ENCODE results near the gene MIOX.

The MIOX gene

DNA sequence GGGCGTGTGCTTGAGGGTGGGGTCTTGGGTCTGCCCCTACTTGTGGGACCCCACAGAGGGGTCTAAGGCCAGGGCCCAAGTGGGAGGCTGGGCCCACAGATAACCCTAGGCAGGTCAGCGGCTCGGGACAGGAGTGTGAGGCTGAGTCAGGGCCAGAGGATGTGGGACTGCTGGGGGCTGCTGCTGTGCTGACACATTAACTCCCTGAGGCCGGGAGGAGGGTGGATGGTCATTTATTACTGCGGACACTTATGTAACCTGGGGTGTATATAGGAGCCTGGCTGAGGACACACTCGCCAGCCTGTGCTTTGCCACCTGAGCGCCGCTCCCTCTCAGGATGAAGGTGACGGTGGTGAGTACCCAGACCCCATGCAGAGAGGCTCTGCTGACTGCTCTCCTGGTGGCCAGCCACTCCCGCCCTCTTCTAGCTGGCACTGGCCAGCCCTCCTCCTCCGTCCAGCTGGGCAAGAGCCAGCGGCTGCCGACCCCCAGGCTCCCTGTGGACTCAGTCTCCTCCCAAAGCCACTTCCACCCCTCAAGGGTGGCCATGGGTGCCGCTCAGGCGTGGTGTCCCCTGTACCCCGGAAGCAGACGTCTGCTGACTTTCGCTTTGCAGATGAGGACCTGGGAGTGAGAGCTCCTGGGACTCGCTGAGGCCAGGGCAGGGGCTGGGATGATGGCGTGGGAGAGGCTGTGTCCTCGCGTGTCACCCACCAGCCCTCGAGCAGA is at the start of gene MIOX:
MIOX (plus strand) TSS at position 299 of the 729 bp plus-strand sequence; CDS start at position 338, 39 bp downstream.
- no peak for DNase-seq (ENCODE audit: low read depth)

DNA sequence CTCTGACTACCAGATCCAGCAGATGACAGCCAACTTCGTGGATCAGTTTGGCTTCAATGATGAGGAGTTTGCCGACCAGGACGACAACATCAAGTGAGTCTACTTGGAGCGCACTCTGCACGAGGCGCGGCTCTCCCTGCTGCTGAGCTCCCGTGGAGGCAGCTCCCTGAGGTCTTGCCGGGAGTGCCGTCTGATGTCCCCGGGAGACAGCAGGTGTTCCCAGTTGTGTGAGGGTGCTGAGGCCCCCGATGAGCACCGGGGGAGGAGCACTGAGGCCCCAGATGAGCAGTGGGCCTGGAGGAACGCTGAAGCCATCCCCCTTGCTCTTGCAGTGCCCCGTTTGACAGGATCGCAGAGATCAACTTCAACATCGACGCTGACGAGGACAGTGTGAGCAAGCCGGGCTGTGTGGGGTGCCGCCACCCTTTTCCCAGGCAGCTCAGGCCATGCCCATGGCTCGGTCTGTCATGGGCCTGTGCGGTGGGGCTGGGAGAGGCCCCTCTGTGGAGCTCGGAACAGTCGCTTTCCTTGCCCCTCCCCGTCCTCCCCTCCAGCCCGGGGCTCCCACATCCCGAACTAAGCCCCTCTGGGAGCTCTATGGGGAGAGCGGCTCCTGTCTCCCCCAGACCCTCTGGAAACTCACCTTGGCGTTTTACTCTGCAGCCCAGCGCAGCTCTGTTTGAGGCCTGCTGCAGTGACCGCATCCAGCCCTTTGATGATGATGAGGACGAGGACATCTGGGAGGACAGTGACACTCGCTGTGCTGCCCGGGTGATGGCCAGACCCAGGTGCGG is 49.0 kb upstream of the MIOX start:
- no peak for DNase-seq (ENCODE audit: low read depth)

DNA sequence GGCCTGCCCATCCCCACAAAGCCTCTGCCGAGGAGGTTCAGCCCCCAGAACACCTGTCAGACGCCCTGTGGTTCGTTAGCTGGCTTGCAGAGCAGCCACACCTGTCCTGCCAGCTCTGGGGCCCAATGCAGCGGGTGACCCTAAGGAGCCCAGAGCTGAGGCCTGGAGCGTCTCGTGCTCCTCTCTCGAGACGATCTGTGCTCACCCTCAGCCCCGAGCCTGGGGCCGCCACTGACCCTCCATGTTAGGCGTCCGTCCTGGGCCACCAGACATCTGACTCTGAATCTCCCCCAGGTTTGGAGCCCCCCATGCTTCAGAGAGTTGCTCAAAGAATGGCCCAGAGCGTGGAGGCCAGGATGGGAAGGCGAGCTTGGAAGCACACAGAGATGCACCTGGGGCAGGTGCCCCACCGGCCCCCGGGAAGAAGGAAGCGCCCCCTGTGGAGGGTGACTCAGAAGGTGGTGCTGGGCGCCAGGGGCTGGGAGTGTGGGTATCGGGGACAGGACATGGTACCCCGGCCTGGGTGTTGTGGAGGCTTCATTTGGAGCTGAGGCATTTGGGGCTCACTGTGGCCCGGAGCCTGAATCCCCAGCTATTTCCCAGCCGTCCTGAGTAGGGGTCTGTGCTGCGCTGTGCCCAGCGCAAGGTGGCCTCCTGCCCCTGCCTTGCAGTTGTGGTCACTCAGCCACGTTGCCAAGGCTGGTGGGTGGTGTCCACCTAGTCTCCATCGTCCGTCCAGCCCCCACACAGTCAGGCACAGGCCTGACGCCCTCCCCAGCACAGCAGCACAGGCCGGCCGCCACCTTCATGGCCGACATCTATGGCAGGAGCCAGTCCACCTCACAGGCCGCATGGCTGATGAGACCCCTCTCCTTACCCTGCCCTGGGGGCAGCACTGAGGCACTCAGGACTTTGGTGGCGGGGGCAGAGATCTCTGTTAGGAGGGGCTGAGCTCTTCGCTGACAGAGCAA is 48.1 kb upstream of the MIOX start:
- DNase-seq (ENCODE audit: low read depth) = no peak

DNA sequence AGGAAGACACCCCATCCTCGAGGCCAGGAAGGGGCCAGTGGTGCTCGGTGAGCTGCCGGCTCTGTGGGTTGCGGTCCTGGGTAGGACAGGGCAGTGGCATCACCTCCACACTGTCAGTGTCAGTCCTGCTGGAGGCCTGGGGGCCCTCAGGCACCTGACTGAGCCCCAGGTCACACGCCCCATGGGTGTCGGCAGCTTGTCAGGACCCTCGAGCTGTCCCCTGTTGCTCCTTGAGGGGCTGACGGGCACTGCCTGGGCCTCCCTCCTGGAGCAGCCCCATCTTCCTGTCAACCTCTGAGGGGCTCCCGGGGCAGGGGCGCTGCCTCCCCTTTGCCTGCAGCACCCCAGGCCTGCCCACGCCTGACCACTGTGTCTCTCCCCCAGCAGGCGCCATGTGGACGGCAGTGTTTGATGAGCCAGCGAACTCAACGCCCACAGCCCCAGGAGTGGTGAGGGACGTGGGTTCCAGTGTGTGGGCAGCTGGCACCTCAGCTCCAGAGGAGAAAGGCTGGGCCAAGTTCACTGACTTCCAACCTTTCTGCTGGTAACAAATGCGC is 47.3 kb upstream of the MIOX start:
- no peak for DNase-seq (ENCODE audit: low read depth)

DNA sequence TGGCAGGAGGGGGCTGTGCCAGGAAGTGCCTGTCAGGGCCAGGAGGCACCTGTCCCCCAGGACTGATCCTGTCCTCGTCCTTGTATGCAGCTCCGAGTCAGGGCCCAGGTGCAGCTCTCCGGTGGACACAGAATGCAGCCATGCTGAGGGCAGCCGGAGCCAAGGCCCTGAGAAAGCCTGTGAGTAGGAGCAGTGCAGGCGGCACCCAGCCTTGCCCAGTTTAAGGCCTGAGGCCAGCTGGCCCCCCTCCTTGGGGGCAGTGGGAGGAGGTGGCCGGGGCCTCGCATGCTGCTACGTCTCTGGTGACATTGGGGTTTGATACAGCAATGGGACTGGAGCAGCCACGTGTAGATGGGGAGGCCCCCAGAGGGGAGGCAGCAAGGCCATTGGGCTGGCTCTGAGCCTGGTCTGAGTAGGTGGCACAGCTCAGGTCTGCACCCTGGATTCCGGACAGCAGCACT is 46.8 kb upstream of the MIOX start:
- no peak for DNase-seq (ENCODE audit: low read depth)

DNA sequence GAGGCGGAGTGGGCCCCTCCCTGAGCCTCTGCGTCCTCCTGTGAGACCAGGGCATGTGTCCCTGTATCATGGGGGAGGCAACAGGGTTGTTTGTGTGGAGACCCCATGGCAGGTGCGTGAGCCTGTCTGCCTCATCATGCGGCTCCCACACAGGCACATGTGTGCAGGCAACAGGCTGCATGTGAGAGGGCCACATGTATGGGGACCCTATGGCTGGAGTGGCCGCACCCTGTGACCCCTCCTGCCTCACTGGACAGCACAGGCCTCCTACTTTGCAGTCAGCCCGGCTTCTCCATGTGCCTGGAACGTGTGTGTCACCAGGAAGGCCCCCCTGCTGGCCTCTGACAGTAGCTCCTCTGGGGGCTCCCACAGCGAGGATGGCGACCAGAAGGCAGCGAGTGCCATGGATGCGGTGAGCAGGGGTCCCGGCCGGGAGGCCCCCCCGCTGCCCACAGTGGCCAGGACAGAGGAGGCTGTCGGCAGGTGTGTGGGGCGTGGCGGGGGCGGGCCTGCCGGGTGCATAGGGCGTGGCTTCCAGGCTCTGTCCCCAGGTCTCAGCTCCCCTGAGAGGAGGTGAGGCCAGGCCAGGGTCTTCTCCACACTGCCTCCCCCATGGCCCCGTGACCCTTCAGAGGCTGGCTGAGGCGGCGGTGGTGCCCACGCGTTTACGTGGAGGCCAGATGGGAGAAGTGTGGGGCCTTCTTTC is 46.0 kb upstream of the MIOX start:
- no peak for DNase-seq (ENCODE audit: low read depth)

DNA sequence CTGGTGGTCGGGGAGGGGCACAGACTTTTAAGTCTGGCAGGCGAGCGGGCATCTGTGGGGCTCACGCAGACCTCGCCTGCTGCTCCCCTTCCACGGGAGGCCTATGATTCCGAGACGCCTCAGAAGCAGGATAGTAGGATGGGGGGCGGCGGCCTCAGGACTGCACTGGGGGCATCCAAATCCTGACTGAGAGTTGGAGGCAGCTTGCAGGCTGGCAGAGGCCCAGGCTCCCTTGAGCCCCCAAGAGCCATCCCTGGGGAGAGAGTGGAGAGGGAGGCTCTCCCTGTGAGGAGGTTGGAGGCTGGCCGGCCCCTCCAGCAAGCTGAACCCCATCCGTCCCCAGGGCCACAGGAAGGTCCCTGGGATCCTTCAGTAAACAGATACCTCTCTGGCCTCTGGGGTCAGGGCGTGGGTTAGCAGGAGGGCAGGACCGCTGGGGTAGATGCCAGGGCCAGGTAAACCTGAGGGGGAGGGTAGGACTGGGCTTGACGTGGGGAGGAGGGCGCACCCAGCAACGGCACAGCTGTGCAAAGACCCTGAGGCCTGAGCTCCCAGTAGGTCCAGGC is 45.1 kb upstream of the MIOX start:
- DNase-seq (ENCODE audit: low read depth) = no peak

DNA sequence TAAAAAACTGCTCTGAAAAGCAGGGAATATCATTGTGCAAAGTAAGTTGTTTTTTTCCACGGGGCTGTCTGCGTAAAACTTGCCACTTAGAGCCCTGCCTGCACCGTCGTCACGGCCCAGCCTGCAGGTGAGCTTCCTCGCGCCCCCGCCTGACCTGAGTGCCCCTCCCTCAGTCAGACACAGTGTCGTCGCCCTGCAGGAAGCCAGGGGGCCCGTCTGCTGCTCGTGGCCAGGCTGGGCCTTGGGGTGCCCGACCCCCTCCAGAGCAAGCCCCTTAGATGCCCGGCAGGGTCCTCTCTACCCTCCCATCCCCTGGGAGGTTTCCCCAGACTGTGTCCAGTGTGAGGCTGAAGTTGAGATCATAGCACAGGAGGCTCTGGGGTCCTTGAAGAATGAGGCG is 43.5 kb upstream of the MIOX start:
- DNase-seq (ENCODE audit: low read depth) = no peak

DNA sequence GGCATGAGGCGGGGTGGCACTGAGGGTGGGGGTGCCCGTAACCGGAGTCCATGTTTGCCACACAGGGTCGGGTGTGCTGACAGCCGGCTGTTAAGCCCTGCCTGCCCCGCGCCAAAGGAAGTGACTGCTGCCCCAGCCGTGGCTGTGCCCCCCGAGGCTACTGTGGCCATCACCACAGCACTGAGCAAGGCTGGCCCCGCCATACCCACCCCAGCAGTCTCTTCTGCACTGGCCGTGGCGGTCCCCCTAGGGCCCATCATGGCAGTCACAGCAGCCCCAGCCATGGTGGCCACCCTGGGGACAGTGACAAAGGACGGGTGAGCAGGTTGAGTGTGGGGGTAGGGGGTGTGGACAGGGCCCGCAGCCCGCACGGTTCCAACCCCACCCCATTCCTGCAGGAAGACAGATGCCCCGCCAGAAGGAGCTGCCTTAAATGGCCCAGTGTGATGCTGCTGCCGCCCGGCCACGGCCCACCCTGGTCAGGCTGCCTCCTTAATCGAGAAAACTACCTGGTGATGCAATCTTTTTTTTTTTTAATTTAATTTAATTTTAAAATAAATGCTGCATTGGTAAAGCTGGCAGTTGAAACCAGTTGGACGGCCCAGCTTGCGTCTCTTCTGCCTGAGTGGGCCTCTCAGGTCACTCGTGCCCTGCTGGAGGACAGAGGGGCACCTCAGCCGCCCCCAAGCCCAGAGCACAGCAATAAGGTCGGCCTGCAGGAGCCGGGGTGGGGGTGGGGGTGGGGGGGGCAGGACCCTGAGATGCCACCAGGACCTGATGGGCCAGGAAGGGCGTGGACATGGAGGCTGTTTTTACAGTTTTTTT is 42.6 kb upstream of the MIOX start:
- DNase-seq (ENCODE audit: low read depth) = no peak

DNA sequence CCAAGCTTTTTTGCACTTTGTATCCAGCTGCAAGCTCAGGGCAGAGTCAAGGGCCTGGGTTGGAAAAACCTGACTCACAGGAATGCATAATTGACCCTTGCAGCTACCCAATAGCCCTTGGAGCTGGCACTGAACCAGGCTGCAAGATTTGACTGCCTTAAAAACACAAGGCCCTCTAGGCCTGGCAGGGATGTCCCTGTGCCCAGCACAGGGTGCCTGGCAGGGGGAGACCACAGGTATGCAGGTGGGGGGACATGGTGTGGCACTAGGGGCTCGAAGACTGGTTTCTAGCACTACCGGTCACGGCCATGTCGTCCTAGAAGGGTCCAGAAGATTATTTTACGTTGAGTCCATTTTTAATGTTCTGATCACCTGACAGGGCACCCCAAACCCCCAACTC is 42.0 kb upstream of the MIOX start:
- DNase-seq (ENCODE audit: low read depth) = no peak

DNA sequence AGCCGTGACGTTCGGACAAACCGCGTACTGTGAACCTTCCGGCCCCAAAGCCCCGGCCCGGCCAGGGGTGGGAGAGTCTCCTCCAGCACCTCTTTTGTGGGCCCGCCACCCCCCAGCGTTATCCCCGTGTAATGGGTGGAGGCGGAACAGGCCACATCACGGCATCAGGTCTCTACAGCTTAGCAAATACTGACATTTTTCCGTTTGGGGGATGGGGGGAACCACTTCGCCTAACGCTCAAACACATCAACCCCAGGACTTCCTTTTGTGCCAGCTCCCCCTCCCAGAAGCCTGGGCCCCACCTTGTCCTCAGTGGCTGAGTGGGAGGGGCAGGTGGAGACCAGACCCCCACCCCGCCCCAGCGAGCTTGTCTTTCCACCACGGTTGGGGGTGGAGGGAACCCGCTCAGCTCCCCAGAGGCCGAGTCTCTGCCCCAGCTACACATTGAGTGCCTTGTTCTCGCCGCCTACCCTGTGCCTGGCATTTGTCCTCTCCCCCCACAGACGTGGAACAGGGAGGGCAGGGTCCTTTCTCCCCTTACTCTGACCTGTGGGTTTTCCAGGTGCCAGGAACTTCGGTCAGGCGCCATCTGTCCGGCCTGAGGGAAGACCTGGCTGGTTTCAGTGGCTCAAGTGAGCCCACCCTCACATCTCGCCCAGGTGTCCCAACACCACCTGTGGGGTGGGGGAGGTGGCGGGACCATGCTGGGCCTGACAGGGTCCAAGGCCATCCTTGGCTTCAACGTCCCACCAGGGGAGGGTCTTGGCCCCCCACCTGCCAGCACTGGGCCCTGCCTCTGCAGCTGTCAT is 41.4 kb upstream of the MIOX start:
- no peak for DNase-seq (ENCODE audit: low read depth)

DNA sequence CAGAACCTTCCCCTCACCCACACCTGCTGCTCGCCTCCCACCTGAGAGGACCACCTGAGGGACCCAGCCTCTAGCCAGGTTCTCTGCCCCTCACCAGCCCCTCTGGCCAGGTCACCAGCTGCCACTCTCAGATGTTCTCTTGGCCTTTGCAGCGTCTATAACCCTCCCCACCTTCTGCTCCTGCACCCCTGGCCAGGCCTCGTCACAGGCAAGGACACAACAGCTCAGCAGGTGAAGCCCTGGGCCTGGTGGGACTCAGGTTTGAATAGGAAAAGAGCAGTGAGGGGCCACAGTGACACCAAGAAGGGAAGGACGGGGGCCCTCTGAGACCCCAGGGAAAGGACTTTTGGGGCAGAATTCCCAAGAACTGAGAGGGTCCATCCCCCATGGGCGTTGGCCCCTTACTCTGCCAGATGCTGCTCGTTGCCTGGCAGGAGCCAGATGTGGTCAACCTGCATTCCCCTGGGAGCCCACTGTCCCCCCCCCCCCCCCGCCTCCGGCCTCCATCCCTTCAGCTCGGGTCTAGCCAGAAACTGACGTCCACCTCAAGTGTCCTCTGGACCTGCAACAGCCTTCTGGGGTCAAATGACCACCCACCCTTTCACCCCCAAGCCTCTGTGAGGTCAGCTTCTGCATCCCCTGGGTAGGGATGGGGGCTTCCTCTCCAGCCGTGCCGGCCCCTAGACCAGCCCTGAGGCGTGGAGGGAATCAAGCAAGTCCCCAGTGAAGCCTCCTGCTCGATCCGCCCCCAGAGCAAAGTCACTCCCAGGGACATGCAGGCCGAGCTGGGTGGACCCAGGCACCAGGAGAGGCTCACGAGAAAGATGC is 40.6 kb upstream of the MIOX start:
- DNase-seq (ENCODE audit: low read depth) = no peak

DNA sequence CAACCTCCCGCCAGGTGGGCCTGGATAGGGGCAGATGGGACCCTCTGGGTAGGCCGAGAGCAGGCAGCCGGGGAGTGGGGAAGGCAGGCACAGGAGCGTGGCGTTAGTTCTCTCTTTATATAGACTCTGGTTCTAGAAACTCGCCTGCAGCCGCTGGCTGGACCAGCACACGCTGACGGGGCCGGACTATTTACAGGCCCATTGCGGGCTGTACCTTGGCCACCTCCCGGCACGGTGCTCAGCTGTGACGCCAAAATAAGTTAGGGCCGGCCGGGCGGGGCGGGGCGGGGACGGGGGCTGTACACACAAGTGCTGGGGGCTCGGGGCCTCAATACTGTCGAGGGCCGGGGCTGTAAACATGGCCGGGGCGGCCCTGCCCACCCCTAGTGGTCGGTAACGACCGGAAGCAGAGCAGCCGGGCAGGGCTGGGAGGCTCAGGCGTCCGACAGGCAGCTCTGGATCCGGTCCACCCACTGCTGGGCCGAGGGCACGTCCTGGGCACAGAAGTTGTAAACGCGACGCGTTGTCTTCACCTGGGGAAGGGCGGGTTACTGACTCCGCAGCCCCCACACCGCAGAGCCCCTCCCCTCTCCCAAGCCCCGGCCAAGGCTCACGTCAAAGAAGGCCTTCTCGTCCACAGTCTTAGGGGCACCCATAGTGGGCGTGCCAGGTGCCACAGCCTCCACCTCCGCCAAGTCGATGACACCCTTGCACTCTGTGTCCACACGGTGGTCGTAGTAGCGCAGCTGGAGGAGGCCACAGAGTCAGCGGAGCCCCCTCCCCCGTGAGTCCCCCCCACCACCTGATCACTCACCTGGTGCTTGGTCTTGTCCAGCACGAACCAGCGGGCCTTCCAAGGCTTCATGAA is 39.7 kb upstream of the MIOX start:
- no peak for DNase-seq (ENCODE audit: low read depth)

DNA sequence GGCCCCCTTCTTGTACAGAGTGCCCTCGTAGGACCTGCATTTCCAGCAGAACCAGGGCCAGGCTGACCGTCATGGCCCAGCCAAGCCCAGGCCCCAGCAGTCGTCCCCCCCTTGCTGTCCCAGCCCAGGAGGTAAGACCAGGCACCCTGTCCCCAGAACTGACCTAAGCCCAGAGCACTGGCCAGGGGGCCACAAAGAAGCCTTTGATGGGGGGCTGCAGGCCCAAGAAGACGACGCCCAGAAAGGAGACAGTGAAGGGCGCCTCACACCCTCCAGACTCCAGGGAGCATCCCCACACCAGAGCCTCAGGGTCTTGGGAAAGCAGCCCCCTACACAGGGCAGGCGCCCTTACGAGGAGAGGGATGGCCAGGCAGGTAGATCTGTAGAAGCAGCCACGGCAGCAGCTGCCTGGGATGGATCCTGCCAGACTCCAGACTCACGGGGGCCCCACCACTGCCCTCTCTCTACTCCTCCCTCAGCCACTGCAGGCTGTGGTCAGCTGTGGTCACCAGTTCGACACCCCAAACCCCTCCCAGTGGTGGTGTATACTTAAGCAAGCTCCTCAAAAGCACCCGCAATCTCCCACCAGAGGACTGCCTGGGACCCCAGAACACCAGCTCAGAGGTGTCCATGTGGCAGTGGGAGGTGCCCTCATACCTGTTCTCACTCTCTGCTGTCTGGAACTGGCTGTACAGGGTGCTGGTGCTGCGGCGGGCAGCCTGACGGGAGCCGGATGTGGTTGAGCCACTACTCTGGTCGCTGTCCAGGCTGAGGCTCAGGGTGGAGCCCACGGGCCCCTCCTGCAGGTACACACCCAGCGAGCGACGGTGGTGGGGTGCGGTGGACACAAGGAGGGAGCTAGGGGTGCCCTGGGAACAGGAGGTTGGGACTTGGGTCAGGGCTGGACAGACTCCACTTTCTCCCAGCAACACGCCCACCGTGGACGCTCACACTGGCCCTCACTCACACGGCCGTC is 38.8 kb upstream of the MIOX start:
- DNase-seq (ENCODE audit: low read depth) = no peak

DNA sequence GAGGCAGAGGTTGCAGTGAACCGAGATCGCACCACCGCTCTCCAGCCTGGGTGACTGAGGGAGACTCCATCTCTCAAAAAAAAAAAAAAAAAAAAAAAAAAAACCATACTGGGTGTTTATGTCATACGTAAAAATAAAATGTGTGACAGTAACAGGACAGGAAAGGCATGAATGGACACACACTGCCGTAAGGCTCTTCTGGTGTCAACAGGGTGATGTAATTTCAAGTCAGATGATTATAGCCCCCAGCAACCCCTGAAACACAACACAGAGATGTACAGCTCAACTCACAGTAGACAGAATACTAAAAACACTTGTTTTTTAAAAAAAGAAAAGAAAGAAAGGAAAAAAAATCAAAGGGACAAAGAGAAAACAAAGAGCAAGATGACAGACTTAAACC is 34.0 kb upstream of the MIOX start:
- no peak for DNase-seq (ENCODE audit: low read depth)

DNA sequence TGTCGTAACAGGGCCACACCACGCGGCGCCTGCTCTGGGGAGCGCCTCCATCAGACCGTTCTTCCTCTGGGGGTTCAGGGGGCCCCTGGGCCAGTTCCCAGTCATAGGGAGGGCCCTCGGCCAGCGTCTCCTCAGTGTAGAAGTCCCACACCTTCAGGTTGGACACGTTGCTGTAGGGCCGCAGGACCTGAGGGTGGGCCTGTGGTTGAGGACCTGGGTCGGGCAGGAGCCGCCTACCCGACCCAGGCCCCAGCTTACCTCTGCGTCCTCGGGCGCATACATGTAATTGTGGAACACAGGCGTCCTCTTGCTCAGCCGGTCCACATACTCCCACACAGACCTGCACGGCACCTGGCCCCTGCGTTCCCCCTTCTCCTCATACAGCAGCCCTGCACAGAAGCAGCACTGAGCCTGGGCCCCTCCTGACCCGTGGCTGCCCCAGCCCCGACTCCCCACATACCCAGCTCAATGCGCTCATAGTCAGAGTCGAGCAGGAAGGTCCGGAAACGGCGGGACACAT is 32.0 kb upstream of the MIOX start:
- no peak for DNase-seq (ENCODE audit: low read depth)

Data from activated T-cell treated with anti-CD3 and anti-CD28 coated beads for 24 hours (primary cell).